ENCODE measurements around the gene LCN6. TPM values are rescaled to one million over a fixed set of nuclear protein-coding genes. Genes with fewer than 3 reads are reported as not detected.
"Not testable (repeated sequence)": the region's sequence is repeated elsewhere in the genome, so short reads cannot be mapped to it uniquely, and the experiment has no call there.

Gene LCN6
- total and polyA plus RNA-seq, 4 donors: 1.4 to 12.3 (median 8.6) TPM; not detected in 1

DNA sequence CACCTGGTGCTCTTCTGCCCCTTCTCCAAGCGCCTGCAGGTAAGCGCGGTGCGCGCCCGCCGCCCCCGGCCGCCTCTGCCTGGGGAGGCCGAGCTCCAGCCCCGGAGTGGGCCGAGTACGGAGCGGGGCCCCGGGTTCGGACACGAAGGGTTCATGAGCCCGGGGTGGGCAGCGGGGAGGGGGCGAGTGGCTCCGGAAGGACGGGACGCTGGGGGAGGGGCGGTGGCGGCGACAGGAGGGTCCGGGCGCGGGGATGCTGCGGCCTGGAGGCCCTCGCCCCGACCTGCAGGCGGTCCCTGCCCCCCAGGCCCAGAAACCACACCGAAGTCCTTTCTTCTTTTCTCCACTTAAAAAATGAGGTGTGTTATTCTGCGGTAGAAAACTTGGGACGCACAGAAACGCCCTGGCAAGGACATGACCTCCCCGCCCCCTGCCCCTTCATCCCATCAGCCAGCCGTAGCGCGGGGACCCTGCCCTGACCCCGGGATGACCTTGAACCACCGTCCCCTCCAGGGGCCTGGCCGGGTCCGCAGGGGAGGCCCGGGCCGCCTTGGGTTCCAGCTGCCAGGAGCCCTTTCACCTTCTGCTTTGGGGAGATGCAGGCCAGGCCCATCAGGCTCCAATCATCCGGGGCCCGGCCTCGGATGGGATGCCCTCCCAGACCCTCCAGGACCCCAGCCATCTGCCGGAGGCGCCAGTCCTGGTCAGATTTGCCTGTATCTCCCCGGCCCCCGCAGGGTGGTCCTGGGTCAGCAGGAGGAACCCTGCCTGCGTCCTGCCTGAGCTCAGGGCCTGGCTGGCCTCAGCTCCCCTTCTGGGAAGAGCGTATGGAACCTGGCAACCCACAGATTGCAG lies 35.4 kb downstream of the LCN6 start:
- 3 to 7% methylated on average over 51 to 56 of the region's 56 CpGs for WGBS, 2 donors
- Histone ChIP-seq H3K9ac (ENCODE audit: insufficient read depth in 1 of 2, low read length in 2 of 2) (peak overlapping the region in 1 of 2 donors; percentile 11), H3K36me3 (ENCODE audit: control insufficient read depth in 4 of 4, insufficient read depth in 4 of 4, low read length in 4 of 4) (no peaks in the 10 kb centered on the region), H3K4me3 (peak overlapping the region; percentile 16), H3K27ac (ENCODE audit: low read depth in 1 of 2, low read length in 1 of 2) (peak overlapping the region; percentile 51 to 55), H3K27me3 (ENCODE audit: control insufficient read depth in 3 of 3, insufficient read depth in 3 of 3, low read length in 2 of 3) (no peaks in the 10 kb centered on the region), H3K9me3 (ENCODE audit: control insufficient read depth in 4 of 4, insufficient read depth in 3 of 4, low read length in 3 of 4) (no peaks in the 10 kb centered on the region), H3K4me1 (ENCODE audit: control insufficient read depth in 5 of 5, insufficient read depth in 5 of 5, low read length in 5 of 5) (peaks cover 0 to 23% (median 8%) of the 10 kb centered on the region in 5 donors)
- TF ChIP-seq, protein P1, sequence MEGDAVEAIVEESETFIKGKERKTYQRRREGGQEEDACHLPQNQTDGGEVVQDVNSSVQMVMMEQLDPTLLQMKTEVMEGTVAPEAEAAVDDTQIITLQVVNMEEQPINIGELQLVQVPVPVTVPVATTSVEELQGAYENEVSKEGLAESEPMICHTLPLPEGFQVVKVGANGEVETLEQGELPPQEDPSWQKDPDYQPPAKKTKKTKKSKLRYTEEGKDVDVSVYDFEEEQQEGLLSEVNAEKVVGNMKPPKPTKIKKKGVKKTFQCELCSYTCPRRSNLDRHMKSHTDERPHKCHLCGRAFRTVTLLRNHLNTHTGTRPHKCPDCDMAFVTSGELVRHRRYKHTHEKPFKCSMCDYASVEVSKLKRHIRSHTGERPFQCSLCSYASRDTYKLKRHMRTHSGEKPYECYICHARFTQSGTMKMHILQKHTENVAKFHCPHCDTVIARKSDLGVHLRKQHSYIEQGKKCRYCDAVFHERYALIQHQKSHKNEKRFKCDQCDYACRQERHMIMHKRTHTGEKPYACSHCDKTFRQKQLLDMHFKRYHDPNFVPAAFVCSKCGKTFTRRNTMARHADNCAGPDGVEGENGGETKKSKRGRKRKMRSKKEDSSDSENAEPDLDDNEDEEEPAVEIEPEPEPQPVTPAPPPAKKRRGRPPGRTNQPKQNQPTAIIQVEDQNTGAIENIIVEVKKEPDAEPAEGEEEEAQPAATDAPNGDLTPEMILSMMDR (IDR thresholded peaks at IDR 0.05; ENCODE audit: control extremely low read depth, extremely low read depth): no peak
- ATAC-seq (ENCODE audit: insufficient read depth, low FRiP score): no peak
- no peak for DNase-seq

DNA sequence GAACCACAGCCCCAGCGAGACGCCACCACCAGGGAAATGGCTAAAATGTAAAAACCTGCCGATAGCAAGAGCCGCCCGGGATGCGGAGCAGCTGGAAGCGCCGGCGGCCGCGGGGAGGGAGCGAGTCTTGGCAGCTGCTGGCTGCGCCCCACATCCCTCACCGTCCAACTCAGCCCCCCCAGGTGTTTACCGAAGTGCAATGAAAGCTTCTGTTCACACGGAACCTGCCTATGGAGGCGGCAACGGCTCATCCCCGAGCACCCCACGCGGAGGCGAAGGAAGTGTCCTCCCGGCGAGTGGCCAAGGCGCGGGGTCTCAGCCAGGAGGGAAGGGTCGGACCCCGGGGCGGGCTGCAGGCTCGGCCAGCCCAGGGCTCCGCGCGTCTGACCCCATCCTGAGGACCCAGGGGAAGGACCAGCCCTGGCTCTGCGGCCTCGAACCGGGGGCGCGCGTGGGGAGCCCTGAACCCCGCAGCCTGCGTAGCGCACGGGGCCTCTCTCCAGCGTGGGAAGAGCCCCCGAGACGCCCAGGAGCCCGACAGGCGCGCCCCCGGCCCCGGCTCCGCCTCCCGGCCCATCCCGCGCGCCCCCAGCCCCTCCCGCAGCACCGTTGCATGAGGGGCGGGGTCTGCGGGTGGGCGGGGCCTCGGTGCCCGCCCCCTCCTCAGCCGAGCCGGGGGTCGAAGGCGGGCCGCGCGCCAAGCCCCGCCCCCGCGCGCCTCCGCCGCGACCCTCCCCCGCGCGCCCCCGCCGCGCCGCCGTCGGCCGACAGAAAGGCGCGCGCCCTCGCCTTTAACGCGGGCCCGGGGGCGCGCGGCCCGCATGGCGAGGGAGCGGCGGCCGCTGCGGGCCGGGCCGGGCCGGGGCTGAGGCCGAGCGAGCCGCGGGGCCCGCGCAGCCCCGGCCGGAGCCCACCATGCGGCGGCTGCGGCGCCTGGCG lies 36.3 kb downstream of the LCN6 start, which contains the start of gene DIPK1B:
Gene DIPK1B, plus strand, starts transcription at position 822 of the 939 bp plus-strand sequence. Its CDS starts 94 bp downstream, at position 916.
- H3K27ac ChIP-seq (ENCODE audit: low read depth in 1 of 2, low read length in 1 of 2): peak within 1 kb of the TSS; percentile 51 to 55
- TF ChIP-seq, protein P1 (IDR thresholded peaks at IDR 0.05; ENCODE audit: control extremely low read depth, extremely low read depth): no peak
- peak within 1 kb of the TSS; percentile 16 for H3K4me3 ChIP-seq
- peak; percentile 76 to 84 (median 78) for DNase-seq
- H3K4me1 ChIP-seq (ENCODE audit: control insufficient read depth in 5 of 5, insufficient read depth in 5 of 5, low read length in 5 of 5): peaks cover 0 to 23% (median 8%) of the 10 kb centered on the region in 5 donors
- peak within 1 kb of the TSS in 1 of 2 donors; percentile 11 for H3K9ac ChIP-seq (ENCODE audit: insufficient read depth in 1 of 2, low read length in 2 of 2)
- H3K9me3 ChIP-seq (ENCODE audit: control insufficient read depth in 4 of 4, insufficient read depth in 3 of 4, low read length in 3 of 4): no peaks in the 10 kb centered on the region
- 0 to 2% methylated on average over 48 to 119 of the region's 119 CpGs for WGBS, 2 donors
- no peaks in the 10 kb centered on the region for H3K27me3 ChIP-seq (ENCODE audit: control insufficient read depth in 3 of 3, insufficient read depth in 3 of 3, low read length in 2 of 3)
- ATAC-seq (ENCODE audit: insufficient read depth, low FRiP score): no peak
- no peaks in the 10 kb centered on the region for H3K36me3 ChIP-seq (ENCODE audit: control insufficient read depth in 4 of 4, insufficient read depth in 4 of 4, low read length in 4 of 4)

DNA sequence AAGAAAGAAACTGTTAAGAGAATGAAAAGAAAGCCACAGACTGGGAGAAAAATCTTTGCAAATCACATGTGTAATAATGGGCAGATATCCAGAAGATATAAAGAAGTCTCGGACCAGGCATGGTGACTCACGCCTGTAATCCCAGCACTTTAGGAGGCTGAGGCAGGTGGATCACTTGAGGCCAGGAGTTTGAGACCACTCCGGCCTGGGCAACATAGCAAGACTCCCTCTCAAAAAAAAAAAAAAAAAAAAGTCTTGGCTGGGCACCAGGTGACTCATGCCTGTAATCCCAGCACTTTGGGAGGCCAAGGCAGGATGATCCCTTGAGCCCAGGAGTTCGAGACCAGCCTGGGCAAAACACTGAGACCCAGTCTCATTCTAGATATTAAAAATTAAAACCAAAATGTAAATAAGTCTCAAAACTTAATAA lies 37.1 kb downstream of the LCN6 start:
- H3K36me3 ChIP-seq (ENCODE audit: control insufficient read depth in 4 of 4, insufficient read depth in 4 of 4, low read length in 4 of 4); H3K27me3 ChIP-seq (ENCODE audit: control insufficient read depth in 3 of 3, insufficient read depth in 3 of 3, low read length in 2 of 3); H3K4me3 ChIP-seq; H3K9ac ChIP-seq (ENCODE audit: insufficient read depth in 1 of 2, low read length in 2 of 2); H3K27ac ChIP-seq (ENCODE audit: low read depth in 1 of 2, low read length in 1 of 2); ATAC-seq (ENCODE audit: insufficient read depth, low FRiP score); H3K9me3 ChIP-seq (ENCODE audit: control insufficient read depth in 4 of 4, insufficient read depth in 3 of 4, low read length in 3 of 4); DNase-seq: not testable (repeated sequence)
- 42 to 60% methylated on average over 4 of the region's 4 CpGs for WGBS, 2 donors
- H3K4me1 ChIP-seq (ENCODE audit: control insufficient read depth in 5 of 5, insufficient read depth in 5 of 5, low read length in 5 of 5): peaks cover 0 to 23% (median 8%) of the 10 kb centered on the region in 5 donors

Measured in lung (tissue), 12 donors.